Tibial nerve (tissue), 3 donors: Measurements from ENCODE around the gene DCAF10.
"Not testable (repeated sequence)": the region's sequence is repeated elsewhere in the genome, so short reads cannot be mapped to it uniquely, and the experiment has no call there.

Source experiments
- POLR2A ChIP-seq, 2 donors: fragments of 450-650 bp; IDR thresholded peaks; one replicate each; pipeline ENCODE4 v1.6.1; 2017; ENCODE audit warnings: antibody characterized with exemption in 2 of 2, mild to moderate bottlenecking in 2 of 2, moderate library complexity in 2 of 2
- TF ChIP-seq, protein P1 (sequence below), 5 experiments: fragments of 200-600 bp in 3 of 5; fragments of 450-650 bp in 2 of 5; sonication (generic) in 3 of 5; IDR thresholded peaks; one replicate each; pipeline ENCODE4 v1.5.1; 2016 to 2019; ENCODE audit warnings: antibody characterized with exemption in 5 of 5, mild to moderate bottlenecking in 3 of 5, moderate library complexity in 2 of 5

DNA sequence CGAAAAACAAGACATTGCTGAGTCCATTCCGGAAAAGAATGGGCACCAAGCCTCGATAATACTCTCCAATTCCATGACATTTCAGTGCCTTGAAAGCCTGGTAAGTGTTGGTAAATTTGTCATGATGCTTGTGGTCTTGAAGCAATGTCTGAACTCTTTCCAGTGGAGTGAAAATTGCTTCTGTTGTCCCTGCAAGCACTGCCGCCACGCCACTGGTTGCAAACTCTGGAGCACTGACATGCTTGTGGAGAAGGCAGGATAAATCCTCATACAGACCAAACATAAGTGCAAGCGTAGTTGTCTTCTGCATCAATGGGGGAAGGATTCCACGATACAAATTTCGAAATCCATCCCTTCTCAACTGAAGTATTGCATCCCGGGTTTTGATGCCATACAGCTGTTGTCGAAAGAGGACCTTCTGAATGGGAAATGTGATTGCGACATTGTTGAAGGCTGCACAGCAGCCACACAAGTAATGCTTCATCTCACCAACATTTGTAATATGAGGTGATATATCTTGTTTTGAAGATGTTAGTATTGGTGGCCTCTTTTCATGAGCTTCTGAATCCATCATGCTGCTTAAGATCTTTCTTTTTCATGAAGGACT is 87.5 kb downstream of the DCAF10 start:
- TF ChIP-seq, protein P1, sequence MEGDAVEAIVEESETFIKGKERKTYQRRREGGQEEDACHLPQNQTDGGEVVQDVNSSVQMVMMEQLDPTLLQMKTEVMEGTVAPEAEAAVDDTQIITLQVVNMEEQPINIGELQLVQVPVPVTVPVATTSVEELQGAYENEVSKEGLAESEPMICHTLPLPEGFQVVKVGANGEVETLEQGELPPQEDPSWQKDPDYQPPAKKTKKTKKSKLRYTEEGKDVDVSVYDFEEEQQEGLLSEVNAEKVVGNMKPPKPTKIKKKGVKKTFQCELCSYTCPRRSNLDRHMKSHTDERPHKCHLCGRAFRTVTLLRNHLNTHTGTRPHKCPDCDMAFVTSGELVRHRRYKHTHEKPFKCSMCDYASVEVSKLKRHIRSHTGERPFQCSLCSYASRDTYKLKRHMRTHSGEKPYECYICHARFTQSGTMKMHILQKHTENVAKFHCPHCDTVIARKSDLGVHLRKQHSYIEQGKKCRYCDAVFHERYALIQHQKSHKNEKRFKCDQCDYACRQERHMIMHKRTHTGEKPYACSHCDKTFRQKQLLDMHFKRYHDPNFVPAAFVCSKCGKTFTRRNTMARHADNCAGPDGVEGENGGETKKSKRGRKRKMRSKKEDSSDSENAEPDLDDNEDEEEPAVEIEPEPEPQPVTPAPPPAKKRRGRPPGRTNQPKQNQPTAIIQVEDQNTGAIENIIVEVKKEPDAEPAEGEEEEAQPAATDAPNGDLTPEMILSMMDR (IDR thresholded peaks at IDR 0.05): not testable (repeated sequence)
- TF ChIP-seq POLR2A (IDR thresholded peaks at IDR 0.05): not testable (repeated sequence)
